GM12874 (cell line): ENCODE measurements around the gene PBX1.

Experiments
- CTCF ChIP-seq: IDR thresholded peaks from 2 replicates; pipeline ENCODE4 v1.5.1; 2011; ENCODE audit warnings: low read depth, mild to moderate bottlenecking, control low read depth, low read length, moderate library complexity; ENCODE audit not compliant: insufficient read depth

Gene PBX1

GRCh38 chr1:164783778-164784555 is 225.0 kb downstream of the PBX1 start:
- no peak for TF ChIP-seq CTCF

GRCh38 chr1:164784960-164785359 is 226.0 kb downstream of the PBX1 start:
- TF ChIP-seq CTCF: no peak

GRCh38 chr1:164785841-164786534 is 227.0 kb downstream of the PBX1 start:
- TF ChIP-seq CTCF: no peak

GRCh38 chr1:164786980-164787833 is 228.2 kb downstream of the PBX1 start:
- peak; percentile 94 for TF ChIP-seq CTCF

GRCh38 chr1:164787834-164788231 is 228.8 kb downstream of the PBX1 start:
- no peak for TF ChIP-seq CTCF

GRCh38 chr1:164790081-164790480 is 231.1 kb downstream of the PBX1 start:
- TF ChIP-seq CTCF: no peak

GRCh38 chr1:164792410-164793004 is 233.5 kb downstream of the PBX1 start:
- no peak for TF ChIP-seq CTCF
